Putamen (tissue), 1 donor: Measurements from ENCODE around the gene COQ10A.

ENCODE experiments used
- DNase-seq: peaks from one replicate; pipeline ENCODE4 v3.0.0-alpha.2; 2016; ENCODE audit warnings: low spot score

Gene COQ10A

DNA sequence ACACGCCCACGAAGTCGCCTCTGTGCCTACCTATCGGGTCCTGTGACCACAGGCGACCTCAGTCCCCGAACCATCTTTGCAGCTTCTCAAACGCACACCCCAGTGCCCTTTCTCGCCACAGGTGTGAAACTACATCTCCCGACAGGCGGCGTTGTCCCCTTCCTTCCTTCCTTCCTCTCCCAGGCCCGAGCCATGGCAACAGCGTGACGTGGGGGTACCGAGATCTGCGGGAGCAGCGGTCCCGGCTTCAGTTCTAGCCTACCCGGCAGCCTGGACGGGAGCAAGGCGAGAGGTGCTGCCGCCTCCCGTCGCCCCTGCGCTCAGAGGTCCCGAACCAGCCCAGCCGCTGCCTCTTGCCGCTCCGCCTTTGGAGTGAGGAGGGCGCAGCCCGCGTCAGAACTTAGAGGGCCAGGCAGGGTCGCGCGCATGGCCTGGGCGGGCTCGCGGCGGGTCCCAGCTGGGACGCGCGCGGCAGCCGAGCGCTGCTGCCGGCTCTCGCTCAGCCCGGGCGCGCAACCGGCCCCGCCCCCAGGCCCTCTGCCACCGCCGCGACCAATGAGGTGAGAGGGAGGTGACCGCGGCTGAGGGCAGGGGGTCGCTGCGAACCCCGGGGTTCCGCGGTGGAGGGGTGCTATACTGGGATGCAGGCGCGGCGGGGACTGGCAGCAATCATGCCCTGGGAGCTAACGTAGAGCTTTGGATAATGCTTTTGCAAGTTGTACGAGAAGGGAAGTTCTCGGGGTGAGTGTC lies at the start of gene COQ10A:
COQ10A (plus strand) TSS at position 250 of the 750 bp plus-strand sequence; CDS start at position 427, 177 bp downstream.
- peak; percentile 84 for DNase-seq

DNA sequence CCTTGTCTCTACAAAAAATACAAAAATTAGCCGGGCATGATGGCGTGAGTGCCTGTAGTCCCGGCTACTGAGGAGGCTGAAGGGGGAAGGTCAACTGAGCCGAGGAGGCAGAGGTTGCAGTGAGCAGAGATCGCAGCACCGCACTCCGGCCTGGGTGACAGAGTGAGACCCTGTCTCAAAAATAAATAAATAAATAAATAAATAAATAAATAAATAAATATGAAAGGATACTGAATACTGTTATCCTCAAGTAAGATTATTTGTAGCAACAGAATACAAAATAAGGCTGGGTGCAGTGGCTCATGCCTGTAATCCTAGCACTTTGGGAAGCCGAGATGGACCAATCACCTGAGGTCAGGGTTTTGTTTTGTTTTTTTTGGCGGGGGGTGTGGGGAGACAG lies 46.9 kb upstream of the COQ10A start:
- no peak for DNase-seq

DNA sequence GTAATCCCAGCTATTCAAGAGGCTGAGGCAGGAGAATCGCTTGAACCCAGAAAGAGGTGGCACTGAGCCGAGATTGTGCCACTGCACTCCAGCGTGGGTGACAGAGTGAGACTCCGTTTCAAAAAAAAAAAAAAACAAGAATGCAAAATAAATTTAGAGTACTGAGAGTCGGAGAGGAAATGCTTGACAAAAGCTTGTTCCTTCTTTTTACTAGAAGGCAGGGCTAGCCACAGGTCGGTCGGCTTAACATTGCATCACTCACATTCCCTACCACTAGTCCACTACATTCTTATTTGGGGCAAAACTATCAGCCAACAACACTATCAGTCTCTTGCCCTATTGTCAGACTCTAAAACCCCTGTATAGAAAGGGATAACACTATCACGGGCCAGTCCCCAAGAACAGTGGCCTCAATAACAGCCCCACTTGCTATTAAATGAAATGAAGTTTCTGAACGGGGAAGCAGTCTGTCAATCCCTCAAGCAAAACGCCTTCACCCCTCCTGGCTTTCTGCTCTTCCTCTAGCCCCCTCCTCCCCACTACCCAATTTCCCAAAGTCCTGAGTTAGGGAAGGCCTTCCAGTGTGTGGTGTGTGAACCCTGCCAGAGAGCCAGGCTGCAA lies 46.0 kb upstream of the COQ10A start:
- no peak for DNase-seq

DNA sequence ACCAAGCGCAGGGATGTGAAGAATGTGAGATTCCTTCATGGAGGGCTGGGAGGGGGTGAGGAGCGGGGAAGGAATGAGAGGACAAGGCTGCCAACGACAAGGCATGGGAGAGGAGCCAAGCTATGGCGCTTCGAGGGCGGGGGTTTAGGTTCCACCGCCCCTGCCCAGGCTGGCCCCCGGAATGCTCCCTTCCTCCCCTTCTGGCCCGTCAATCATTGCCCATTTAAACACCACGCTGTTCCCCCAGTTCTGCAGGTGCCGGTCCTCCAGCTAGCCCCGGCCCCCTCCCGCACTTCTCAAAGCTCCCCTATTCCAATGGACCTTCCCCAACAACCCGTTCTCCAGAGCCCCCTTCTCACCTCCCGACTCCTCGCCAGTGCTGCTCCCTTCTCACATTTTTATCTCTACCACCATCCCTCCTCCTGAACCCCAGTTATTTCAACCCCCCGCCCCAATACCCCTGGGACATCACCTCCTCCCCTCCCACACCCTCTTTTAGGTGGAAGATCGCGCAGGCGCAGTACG lies 45.4 kb upstream of the COQ10A start:
- peak; percentile 37 for DNase-seq

DNA sequence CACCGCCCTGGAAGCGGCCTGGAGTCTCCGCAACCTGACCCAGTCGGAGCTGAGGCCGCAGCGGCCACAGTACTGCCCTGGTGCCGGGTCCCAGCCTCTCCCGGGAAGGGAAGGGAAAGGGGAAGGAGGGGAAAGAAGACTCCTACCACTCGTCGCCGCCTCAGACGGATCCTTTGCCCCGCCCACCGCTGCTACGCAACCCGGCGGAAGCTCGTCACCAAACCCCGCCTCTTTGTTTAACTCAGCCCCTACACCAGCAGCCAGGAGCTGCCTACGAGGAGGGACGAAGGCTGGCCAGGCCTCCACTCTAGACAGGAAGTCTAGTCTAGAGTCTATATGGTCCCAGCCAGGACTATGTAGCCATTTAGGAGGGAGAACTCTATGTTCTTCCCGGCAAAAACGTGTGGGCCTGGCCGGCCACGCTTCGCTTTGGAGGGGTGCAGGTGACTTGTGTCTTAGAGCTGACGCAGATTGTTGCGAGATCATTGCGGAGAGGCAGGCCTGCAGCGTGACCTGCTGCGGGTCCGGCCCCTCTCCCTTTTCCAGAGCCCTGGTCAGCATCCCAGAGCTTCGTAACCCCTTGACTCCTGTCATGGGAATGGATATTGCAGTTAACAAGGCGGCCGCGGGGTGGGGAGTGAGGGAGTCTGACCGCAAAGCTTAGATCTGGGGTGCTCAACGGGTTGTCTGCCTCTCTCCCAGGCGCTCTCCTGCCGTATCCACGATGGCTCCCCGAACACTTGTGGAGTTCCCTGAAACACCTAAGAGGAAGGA lies 44.8 kb upstream of the COQ10A start, which contains the start of gene RNF41:
RNF41 (minus strand) TSS at position 166 of the 774 bp plus-strand sequence. CDS start 7,875 bp downstream, outside the sequence.
- peak; percentile 96 for DNase-seq

DNA sequence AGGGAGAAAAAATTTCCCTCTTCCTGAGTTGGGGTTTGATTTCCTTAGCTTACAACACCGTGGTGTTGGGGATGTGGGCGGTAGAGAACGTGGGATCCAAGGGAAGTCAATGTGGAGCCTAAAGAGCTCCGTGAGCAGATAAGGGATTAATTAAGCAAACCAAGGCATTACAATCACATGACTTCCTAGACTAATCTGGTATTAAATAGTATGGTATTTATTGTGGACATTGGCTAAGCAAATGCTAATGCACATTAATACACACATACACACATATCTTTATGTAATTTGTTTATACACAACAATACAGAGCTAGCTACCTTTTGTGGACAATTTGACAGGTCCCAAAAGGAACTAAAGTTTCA lies 44.2 kb upstream of the COQ10A start:
- no peak for DNase-seq

DNA sequence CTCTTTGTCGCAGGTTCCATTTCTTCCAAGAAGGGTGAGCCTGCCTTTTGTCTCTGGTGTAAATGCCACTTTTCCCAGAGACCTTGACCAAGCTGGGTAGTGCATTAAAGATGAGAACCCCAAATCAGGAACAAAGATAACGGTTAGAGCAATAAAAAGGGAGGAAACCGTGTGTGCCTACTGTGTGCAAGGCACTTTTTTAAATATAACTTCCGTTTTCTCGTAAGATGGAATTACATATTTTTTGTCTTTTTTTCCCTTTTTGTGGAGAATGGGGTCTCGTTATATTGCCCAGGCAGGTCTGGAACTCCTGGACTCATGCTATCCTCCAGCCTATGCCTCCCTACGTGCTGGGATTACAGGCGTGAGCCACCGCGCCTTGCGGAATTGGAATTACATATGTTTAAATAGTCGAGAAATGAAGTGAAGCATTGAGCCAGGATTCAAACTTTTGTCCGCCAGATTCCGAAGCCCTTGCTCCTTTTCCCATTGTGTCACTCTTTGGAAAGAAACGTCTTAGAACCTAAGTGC lies 43.1 kb upstream of the COQ10A start:
- no peak for DNase-seq

DNA sequence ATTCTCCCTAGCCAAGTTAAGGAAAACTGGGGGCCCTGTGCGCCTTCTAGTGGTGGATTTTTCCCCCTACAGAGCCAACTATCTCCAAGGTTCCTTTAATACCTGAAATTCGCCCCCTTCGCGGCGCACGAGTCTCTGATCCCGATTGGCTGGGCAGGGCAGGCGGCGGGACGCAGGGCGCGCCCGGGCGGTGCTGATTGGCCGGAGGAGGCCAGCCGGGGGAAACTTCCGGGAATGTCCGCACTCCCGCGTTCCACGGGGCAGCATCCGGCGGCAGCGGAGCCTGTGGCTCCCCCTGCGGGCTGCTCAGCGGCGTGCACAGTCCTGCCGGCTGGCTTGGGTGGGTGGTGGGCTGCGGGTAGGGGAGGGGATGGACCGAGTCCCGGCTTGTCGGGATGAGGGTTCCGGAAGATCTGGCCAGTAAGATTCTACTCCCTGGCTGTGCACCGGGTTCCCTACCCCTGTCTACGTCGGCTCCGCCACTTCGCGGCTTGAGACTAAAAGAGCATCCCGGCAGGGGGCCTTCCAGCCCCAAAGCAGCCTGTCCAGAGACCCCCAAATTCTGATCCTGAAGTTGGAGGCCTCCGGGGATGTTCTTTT lies 42.5 kb upstream of the COQ10A start, which contains the start of gene NABP2:
NABP2 (plus strand) TSS at position 241 of the 600 bp plus-strand sequence. CDS start 515 bp downstream, outside the sequence.
- peak; percentile 97 for DNase-seq

DNA sequence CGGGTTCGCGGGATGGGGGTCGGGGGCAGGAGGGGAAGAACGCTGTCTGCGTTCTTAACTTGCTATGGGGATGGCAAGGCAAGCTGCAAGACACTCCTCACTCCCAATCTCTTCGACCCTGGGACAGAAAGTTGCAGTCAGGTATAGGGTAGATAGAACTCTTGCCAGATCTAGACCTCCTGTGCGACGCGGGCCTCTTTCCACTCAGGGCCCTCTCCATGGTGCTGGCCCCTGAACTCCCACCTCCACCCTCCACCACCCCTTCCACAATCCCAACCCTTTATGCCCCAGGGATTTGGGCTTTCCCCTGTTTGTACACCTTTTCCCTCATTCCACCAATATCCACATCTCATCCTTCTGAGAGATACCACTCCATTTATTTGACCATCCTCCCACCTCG lies 41.8 kb upstream of the COQ10A start:
- no peak for DNase-seq

DNA sequence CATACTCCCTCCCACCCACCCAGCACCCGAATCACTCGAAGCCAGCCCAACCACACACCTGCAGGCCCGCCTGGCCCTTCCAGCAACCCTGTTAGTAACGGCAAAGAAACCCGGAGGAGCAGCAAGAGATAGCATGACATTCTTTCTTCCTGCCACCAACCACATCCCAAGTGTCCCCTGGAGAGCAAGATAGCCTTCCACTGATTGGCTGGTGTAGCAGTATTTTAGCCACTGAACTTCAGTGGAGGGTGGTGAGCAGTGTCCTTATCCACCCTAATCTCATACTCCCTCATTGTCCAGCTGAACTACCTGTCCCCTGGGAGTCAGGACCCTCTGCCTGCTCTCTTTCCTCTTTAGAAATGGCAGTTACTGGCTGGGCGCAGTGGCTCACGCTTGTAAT lies 37.7 kb upstream of the COQ10A start:
- DNase-seq = no peak

DNA sequence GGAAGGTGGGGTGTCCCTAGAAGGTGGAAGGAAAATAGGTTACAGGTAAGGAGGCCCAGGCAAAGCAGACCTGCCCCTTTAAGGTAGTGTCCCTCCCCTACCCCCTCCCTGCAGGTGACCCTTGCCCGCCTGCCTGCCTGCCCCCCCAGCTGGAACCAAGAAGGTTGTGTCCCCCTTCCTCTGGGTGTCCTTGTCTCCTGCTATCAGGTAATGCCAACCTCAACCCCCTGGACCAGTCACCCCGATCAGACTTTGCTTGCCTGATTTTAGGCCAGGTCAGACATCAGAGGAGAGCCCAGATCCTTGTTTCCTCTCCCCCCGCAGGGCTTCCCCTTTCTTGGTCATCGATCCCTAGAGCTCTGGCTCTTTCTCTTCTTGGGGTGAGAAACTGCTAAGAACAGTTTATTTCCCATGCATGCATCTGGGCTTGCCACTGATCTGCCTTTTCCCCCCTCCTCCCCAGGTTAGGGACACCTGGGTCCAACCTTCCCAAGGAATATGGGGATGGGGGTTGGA lies 36.8 kb upstream of the COQ10A start, which contains the start of gene SLC39A5:
SLC39A5 (plus strand) TSS at position 136 of the 516 bp plus-strand sequence. CDS start 1,224 bp downstream, outside the sequence.
- no peak for DNase-seq

DNA sequence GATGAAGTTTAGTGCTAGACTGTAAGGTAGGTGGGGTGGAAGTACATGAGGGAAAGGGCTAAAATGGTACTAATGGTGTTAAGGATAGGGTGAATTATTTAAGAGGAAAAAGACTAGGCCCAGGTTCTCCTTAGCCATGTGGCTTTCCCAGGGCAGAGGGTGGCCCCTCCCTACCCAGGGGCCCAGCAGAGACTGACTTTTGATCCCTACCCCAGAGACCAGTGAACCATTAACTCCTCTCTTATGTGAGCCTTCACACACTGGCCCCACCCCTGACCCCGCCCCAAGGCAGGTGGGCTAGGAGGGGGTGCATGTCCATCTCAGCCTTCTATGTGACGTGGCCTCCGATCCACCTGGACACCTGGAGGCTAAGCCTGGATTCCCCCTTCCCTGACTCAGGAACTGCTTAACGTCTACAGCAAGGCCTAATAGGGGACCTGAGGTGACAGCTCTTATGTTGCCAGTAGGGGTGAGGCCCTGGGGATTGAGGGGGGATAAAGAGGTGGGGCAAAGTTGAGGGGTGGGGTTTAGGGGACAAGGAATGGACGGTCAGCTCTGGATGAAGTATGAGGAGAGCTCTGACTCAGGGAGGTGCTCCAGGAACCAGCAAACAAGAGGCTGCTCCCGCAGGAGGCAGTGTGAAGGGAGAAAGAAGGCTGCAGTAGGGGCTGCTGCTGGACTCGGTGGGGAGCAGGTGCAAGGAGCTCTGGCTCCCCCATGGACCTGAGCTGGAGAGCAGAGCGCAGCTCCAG lies 36.1 kb upstream of the COQ10A start:
- no peak for DNase-seq

DNA sequence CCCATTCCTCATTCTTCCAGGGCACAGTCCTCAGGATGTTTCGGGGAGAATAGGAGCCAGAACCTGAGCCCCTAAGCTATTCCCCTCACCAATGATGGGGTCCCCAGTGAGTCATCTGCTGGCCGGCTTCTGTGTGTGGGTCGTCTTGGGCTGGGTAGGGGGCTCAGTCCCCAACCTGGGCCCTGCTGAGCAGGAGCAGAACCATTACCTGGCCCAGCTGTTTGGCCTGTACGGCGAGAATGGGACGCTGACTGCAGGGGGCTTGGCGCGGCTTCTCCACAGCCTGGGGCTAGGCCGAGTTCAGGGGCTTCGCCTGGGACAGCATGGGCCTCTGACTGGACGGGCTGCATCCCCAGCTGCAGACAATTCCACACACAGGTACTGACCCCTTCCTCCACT lies 35.6 kb upstream of the COQ10A start:
- no peak for DNase-seq

DNA sequence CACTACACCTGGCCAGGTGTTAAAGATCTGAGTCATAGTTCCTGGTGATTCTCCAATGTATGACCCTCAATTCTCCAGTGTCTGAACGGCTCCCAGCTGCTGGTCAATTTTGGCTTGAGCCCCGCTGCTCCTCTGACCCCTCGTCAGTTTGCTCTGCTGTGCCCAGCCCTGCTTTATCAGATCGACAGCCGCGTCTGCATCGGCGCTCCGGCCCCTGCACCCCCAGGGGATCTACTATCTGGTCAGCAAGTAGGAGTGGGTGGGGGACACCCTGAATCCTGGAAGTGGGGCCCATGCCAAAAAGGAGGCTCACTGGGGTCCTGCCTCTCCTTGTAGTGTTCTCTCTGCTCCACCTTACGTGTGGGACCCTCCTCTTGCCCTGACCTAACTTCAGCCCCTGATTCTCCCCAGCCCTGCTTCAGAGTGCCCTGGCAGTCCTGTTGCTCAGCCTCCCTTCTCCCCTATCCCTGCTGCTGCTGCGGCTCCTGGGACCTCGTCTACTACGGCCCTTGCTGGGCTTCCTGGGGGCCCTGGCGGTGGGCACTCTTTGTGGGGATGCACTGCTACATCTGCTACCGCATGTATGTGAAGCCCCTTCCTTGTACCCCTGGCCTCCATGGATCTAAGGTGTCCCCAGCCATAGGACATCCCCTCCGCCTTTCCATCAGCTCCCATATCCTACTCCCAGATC lies 31.9 kb upstream of the COQ10A start:
- no peak for DNase-seq

DNA sequence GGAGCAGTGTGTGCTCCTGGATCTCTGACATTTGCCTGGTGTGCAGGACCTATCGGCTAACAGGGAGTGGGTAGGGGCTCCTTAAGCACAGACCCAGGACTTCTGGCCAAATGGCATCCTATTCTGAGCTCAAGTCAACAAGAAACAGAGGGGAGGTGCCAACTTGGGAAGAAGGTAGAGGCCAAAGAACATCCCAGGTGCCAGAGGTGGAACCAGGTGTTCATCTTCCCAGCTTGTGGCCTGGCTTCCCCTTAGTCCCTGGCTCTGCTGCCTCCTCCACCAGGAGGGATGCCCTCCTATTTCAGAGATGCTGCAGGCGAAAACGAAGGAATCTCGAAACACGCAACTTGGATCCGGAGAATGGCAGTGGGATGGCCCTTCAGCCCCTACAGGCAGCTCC lies 30.7 kb upstream of the COQ10A start:
- DNase-seq = no peak

DNA sequence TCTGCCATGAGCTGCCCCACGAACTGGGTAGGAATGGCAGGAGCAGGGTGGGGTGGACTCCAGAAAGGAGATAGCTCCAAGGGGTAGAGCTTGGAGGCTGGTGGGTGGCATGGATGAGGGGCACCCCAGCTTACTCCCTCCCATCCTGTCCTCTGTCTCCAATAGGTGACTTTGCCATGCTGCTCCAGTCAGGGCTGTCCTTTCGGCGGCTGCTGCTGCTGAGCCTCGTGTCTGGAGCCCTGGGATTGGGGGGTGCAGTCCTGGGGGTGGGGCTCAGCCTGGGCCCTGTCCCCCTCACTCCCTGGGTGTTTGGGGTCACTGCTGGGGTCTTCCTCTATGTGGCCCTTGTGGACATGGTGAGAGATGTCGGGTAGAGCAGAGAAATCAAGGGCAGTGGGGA lies 29.8 kb upstream of the COQ10A start:
- DNase-seq = no peak

DNA sequence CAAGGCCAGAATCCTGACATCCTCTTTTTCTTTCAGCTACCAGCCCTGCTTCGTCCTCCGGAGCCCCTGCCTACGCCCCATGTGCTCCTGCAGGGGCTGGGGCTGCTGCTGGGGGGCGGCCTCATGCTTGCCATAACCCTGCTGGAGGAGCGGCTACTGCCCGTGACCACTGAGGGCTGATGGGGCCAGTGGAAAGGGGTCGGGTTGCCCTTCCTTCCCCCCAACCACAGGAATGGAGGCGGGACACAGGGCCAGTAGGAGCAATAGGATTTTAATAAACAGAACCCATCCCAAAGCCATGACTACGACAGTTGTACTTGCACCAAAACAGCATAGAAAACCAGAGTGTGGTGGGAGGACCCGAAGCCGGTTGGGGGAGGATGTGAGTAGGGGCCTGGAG lies 29.2 kb upstream of the COQ10A start:
- DNase-seq = no peak

DNA sequence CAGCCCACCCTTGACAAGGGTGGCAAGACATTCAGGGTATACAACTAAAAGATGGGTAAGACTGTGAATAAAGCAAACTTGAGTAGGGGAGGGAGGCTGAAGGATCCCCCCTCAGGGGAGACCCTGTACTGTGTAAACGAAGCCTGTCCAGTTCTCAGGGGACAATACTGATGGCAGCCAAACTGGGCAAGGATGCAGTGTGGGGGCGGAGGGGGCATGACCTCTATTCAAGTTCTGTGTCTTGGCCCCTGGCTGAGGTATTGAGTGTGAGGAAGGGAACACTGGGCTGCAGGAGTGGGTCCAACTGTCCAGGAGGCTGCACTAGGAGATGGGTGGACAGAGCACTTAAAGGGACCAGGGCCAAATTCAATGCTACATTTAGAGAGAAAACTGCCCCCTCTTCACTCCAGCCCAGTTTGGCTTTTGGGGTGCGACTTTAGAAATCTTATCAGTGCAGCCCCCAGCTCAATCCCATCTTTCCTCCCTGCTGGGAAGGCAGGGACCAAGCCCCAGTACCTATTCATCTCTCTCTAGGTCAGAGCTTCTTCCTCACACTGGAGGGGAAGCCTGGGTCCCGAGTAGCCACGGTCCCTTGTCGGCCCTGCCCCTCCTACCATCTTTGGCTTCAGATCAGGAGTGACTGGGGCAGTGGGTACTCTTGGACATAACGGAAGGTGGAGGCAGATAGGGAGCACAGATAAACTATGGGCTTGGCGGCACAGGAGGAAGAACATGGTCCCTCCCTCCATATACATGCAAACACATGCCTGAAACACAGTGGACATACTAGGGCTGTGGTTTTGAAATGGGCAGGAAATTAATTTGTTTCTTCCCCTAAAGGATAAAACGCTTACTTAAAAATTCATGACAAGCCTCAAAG lies 25.1 kb upstream of the COQ10A start:
- DNase-seq = no peak

DNA sequence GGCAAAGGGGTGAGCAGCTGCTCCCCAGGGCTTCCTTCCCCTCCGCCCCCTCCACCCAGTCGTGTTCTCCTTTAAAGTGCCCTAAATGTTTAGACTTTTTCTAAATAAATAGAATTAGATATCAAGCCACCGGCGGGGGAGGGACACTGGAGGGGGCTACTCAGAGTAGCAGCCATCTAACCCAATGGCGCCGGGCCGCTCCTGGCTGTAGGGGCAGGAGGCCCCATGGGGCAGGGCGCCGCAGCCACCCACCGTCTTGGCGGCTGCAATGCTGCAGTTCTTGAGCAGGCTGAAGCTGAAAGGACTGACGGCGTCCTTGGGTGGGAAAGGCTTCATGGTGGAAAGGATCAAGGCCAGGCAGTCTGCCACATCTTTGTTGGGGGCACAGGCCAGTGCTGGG lies 23.8 kb upstream of the COQ10A start:
- no peak for DNase-seq
